BE2C (cell line): ENCODE data around the gene AGAP1.

ENCODE experiments used
- DNase-seq: peaks from one replicate; pipeline ENCODE4 v3.0.0-alpha.2; 2020
- H3K27me3 ChIP-seq: fragments of 250-450 bp; sonication (Bioruptor Pico); 2 replicates; pipeline ENCODE4 v1.5.1; 2020; ENCODE audit warnings: mild to moderate bottlenecking
- H3K36me3 ChIP-seq: fragments of 250-450 bp; sonication (Bioruptor Pico); 2 replicates; pipeline ENCODE4 v1.5.1; 2020; ENCODE audit warnings: mild to moderate bottlenecking
- H3K4me1 ChIP-seq: fragments of 250-450 bp; sonication (Bioruptor Pico); 2 replicates; pipeline ENCODE4 v1.5.1; 2020
- H3K4me3 ChIP-seq: 2 replicates; pipeline ENCODE4 v1.5.1; 2011; ENCODE audit warnings: low read depth, low read length
- H3K9me3 ChIP-seq: fragments of 250-450 bp; sonication (Bioruptor Pico); 2 replicates; pipeline ENCODE4 v1.5.1; 2020
- CTCF ChIP-seq: IDR thresholded peaks from 2 replicates; pipeline ENCODE4 v1.5.1; 2012; ENCODE audit warnings: mild to moderate bottlenecking, low read depth, low read length

The AGAP1 gene

GRCh38 chr2:235832941-235833340, 339.1 kb downstream of the AGAP1 start:
- no peak for DNase-seq
- Histone ChIP-seq H3K4me3 (no peak overlapping the region), H3K9me3 (no peaks in the 10 kb centered on the region), H3K27me3 (no peaks in the 10 kb centered on the region), H3K4me1 (no peaks in the 10 kb centered on the region), H3K36me3 (no peaks in the 10 kb centered on the region)
- TF ChIP-seq CTCF = no peak

GRCh38 chr2:235833971-235834620, 340.3 kb downstream of the AGAP1 start:
- DNase-seq = no peak
- no peak for TF ChIP-seq CTCF
- no peaks in the 10 kb centered on the region for H3K36me3 ChIP-seq

GRCh38 chr2:235834781-235835180, 340.9 kb downstream of the AGAP1 start:
- no peaks in the 10 kb centered on the region for H3K27me3 ChIP-seq
- no peak for TF ChIP-seq CTCF
- H3K36me3 ChIP-seq = no peaks in the 10 kb centered on the region
- H3K9me3 ChIP-seq = no peaks in the 10 kb centered on the region
- H3K4me3 ChIP-seq = no peak overlapping the region
- no peak for DNase-seq
- H3K4me1 ChIP-seq = no peaks in the 10 kb centered on the region

More at GRCh38 chr2:235833971-235834620, 340.3 kb downstream of the AGAP1 start:
- Histone ChIP-seq H3K27me3 (no peaks in the 10 kb centered on the region), H3K4me3 (no peak overlapping the region), H3K9me3 (no peaks in the 10 kb centered on the region), H3K4me1 (no peaks in the 10 kb centered on the region)

DNA sequence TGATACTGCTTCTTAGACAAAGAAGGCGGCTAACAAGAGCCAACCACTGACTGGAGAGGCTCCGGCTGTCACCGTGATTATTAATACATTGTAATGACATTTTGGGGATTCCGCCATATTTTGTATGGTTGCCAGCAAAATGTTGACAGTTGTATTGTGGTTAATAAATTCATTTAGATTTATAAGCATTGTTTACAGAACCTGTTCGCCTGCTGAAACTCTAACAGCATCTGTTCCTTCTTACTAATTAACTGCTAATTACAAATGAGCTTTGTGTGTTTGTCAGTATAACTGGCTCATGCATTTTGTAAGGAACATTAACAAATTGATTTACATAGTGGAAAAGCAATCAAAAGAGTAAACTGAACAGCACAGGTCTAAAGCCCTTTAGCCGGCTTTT, 342.0 kb downstream of the AGAP1 start:
- Histone ChIP-seq H3K27me3 (no peaks in the 10 kb centered on the region), H3K9me3 (no peaks in the 10 kb centered on the region), H3K4me1 (no peaks in the 10 kb centered on the region), H3K4me3 (no peak overlapping the region), H3K36me3 (no peaks in the 10 kb centered on the region)
- no peak for DNase-seq
- TF ChIP-seq CTCF = no peak

DNA sequence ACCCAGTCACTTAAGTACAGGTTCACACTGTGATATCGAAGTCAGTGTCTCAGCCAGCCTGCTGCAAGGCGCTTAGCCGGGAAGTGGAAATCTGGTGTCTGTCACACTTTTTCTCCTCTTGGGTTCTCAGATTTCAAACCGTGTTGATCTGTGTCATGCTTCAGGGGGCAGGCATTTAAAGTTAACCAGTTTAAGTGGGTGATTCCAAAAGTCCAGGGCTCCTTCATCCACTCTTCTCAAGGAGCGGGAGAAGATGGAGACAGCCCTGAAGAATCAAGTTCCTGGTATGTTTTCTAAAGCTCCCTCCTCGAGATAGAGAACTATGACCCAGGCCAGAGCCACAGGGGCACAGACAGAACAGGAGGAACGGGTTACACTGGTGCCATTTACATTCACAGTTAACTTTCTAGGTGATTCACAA, 342.7 kb downstream of the AGAP1 start:
- no peaks in the 10 kb centered on the region for H3K4me1 ChIP-seq
- no peaks in the 10 kb centered on the region for H3K9me3 ChIP-seq
- DNase-seq = no peak
- no peak for TF ChIP-seq CTCF
- no peak overlapping the region for H3K4me3 ChIP-seq
- no peaks in the 10 kb centered on the region for H3K27me3 ChIP-seq
- H3K36me3 ChIP-seq = no peaks in the 10 kb centered on the region

GRCh38 chr2:235839226-235839625, 345.4 kb downstream of the AGAP1 start:
- H3K4me3 ChIP-seq = no peak overlapping the region
- no peaks in the 10 kb centered on the region for H3K36me3 ChIP-seq
- H3K9me3 ChIP-seq = no peaks in the 10 kb centered on the region
- no peaks in the 10 kb centered on the region for H3K27me3 ChIP-seq
- H3K4me1 ChIP-seq = no peaks in the 10 kb centered on the region
- DNase-seq = no peak
- no peak for TF ChIP-seq CTCF
